ENCODE results near the gene ALK.

ALK gene

GRCh38 chr2:29802986-29803385 lies 118.4 kb downstream of the ALK start:
- no peak overlapping the region for H3K4me2 ChIP-seq (ENCODE audit: insufficient read depth, low read length)
- no peak for ATAC-seq (ENCODE audit: insufficient read depth, low read depth)
- H3K27ac ChIP-seq (ENCODE audit: low read length): no peak overlapping the region
- H3K4me1 ChIP-seq (ENCODE audit: insufficient read depth, low read length): no peaks in the 10 kb centered on the region
- H3K79me2 ChIP-seq (ENCODE audit: insufficient read depth, low read length): no peaks in the 10 kb centered on the region
- no peaks in the 10 kb centered on the region for H3K36me3 ChIP-seq (ENCODE audit: insufficient read depth, low read length)
- no peak overlapping the region for H3K9ac ChIP-seq (ENCODE audit: low read depth, low read length)
- no peaks in the 10 kb centered on the region for H3K9me3 ChIP-seq (ENCODE audit: insufficient read depth, low read length, severe bottlenecking)
- no peak overlapping the region for H3K4me3 ChIP-seq (ENCODE audit: low read depth in 1 of 2, low read length in 2 of 2)
- peaks cover 4% of the 10 kb centered on the region for H3K27me3 ChIP-seq (ENCODE audit: insufficient read depth, low read length, poor library complexity)
- no peak for DNase-seq
- TF ChIP-seq EZH2 (IDR thresholded peaks at IDR 0.05; ENCODE audit: borderline replicate concordance, low read depth, low read length, severe bottlenecking) (no peak), CTCF (IDR thresholded peaks at IDR 0.05; ENCODE audit: borderline replicate concordance, extremely low read depth, low read length, poor library complexity, severe bottlenecking) (no peak)
- H2AFZ ChIP-seq (ENCODE audit: low read depth, low read length): no peak overlapping the region
- H4K20me1 ChIP-seq (ENCODE audit: insufficient read depth, low read length): no peaks in the 10 kb centered on the region

GRCh38 chr2:29799628-29800027 lies 121.8 kb downstream of the ALK start:
- Histone ChIP-seq H3K36me3 (ENCODE audit: insufficient read depth, low read length) (no peaks in the 10 kb centered on the region), H3K27ac (ENCODE audit: low read length) (no peak overlapping the region), H3K9me3 (ENCODE audit: insufficient read depth, low read length, severe bottlenecking) (no peaks in the 10 kb centered on the region), H4K20me1 (ENCODE audit: insufficient read depth, low read length) (no peaks in the 10 kb centered on the region), H3K9ac (ENCODE audit: low read depth, low read length) (no peak overlapping the region), H3K4me3 (ENCODE audit: low read depth in 1 of 2, low read length in 2 of 2) (no peak overlapping the region), H3K79me2 (ENCODE audit: insufficient read depth, low read length) (no peaks in the 10 kb centered on the region), H3K27me3 (ENCODE audit: insufficient read depth, low read length, poor library complexity) (peaks cover 4% of the 10 kb centered on the region), H3K4me1 (ENCODE audit: insufficient read depth, low read length) (no peaks in the 10 kb centered on the region), H2AFZ (ENCODE audit: low read depth, low read length) (no peak overlapping the region), H3K4me2 (ENCODE audit: insufficient read depth, low read length) (no peak overlapping the region)
- no peak for DNase-seq
- ATAC-seq (ENCODE audit: insufficient read depth, low read depth): no peak
- no peak for TF ChIP-seq EZH2 (IDR thresholded peaks at IDR 0.05; ENCODE audit: borderline replicate concordance, low read depth, low read length, severe bottlenecking)
- no peak for TF ChIP-seq CTCF (IDR thresholded peaks at IDR 0.05; ENCODE audit: borderline replicate concordance, extremely low read depth, low read length, poor library complexity, severe bottlenecking)

GRCh38 chr2:29797916-29798315 lies 123.5 kb downstream of the ALK start:
- Histone ChIP-seq H3K4me2 (ENCODE audit: insufficient read depth, low read length) (no peak overlapping the region), H3K27ac (ENCODE audit: low read length) (no peak overlapping the region), H2AFZ (ENCODE audit: low read depth, low read length) (no peak overlapping the region), H3K9me3 (ENCODE audit: insufficient read depth, low read length, severe bottlenecking) (no peaks in the 10 kb centered on the region), H3K27me3 (ENCODE audit: insufficient read depth, low read length, poor library complexity) (peaks cover 4% of the 10 kb centered on the region), H3K9ac (ENCODE audit: low read depth, low read length) (no peak overlapping the region), H3K79me2 (ENCODE audit: insufficient read depth, low read length) (no peaks in the 10 kb centered on the region), H3K36me3 (ENCODE audit: insufficient read depth, low read length) (no peaks in the 10 kb centered on the region), H3K4me3 (ENCODE audit: low read depth in 1 of 2, low read length in 2 of 2) (no peak overlapping the region), H4K20me1 (ENCODE audit: insufficient read depth, low read length) (no peaks in the 10 kb centered on the region), H3K4me1 (ENCODE audit: insufficient read depth, low read length) (no peaks in the 10 kb centered on the region)
- no peak for TF ChIP-seq EZH2 (IDR thresholded peaks at IDR 0.05; ENCODE audit: borderline replicate concordance, low read depth, low read length, severe bottlenecking)
- ATAC-seq (ENCODE audit: insufficient read depth, low read depth): no peak
- DNase-seq: no peak

DNA sequence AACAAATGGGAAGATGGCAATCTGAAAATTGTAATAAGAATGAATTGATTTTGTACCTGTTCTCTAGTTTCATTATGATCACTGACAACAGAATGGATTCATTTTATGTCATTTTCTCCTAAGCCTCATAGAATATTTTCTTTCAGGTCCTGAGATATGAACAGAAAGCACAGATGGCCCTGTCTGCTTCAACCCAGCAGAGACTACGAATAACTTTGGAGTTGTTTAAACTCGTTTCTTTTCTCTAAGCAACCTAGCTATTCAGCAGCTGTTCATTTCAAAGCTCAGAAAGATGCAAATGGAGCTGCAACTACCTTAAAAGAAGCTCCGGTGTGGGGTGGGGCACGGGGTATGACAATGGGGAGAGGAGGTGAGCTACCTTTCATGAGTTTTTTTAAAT lies 124.9 kb downstream of the ALK start:
- H3K36me3 ChIP-seq (ENCODE audit: insufficient read depth, low read length): no peaks in the 10 kb centered on the region
- no peak overlapping the region for H3K4me3 ChIP-seq (ENCODE audit: low read depth in 1 of 2, low read length in 2 of 2)
- no peak overlapping the region for H3K9ac ChIP-seq (ENCODE audit: low read depth, low read length)
- no peak overlapping the region for H2AFZ ChIP-seq (ENCODE audit: low read depth, low read length)
- no peak for TF ChIP-seq CTCF (IDR thresholded peaks at IDR 0.05; ENCODE audit: borderline replicate concordance, extremely low read depth, low read length, poor library complexity, severe bottlenecking)
- TF ChIP-seq EZH2 (IDR thresholded peaks at IDR 0.05; ENCODE audit: borderline replicate concordance, low read depth, low read length, severe bottlenecking): no peak
- DNase-seq: no peak
- no peak overlapping the region for H3K27ac ChIP-seq (ENCODE audit: low read length)
- no peaks in the 10 kb centered on the region for H4K20me1 ChIP-seq (ENCODE audit: insufficient read depth, low read length)
- no peak overlapping the region for H3K4me2 ChIP-seq (ENCODE audit: insufficient read depth, low read length)
- H3K27me3 ChIP-seq (ENCODE audit: insufficient read depth, low read length, poor library complexity): peaks cover 4% of the 10 kb centered on the region
- no peaks in the 10 kb centered on the region for H3K9me3 ChIP-seq (ENCODE audit: insufficient read depth, low read length, severe bottlenecking)
- ATAC-seq (ENCODE audit: insufficient read depth, low read depth): no peak
- no peaks in the 10 kb centered on the region for H3K4me1 ChIP-seq (ENCODE audit: insufficient read depth, low read length)
- H3K79me2 ChIP-seq (ENCODE audit: insufficient read depth, low read length): no peaks in the 10 kb centered on the region

All from DND-41 (cell line).